ENCODE results near the gene ZNF512. TPM values are rescaled to one million over a fixed set of nuclear protein-coding genes. Genes with fewer than 3 reads are reported as not detected.

ZNF512 gene
- polyA plus RNA-seq, 1 donor (not counting 4 experiments of a cell fraction or from before 2014, with no cell fraction given): 16.6 TPM

DNA sequence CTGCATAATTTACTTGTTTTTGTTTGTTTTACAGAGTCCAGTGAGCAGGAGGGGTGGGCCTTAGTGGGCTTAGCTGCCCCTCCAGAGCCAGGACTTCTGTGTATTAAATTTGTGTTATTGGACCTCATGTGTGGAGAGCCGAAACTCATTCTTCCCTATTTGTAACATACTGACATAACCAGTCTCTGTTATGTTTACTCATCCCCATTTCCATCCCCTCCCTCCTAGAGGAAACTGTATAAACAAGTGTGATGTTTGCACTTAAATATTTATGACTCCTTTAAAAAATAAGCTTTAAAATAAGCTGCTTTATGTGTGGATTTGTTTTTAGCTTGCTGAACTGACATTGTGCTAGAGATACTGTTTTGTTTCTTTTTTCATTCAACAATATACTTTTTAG is 13.8 kb downstream of the ZNF512 start:
- Histone ChIP-seq H3K4me1 (ENCODE audit: control insufficient read depth, extremely low read depth, insufficient read depth, low read length) (peaks cover 6% of the 10 kb centered on the region), H3K36me3 (ENCODE audit: control insufficient read depth in 2 of 2, extremely low read depth in 1 of 2, insufficient read depth in 2 of 2, low read length in 2 of 2) (peaks cover 4 to 6% of the 10 kb centered on the region in 2 experiments), H3K27ac (ENCODE audit: control insufficient read depth, insufficient read depth, low read length) (no peak overlapping the region), H3K4me3 (ENCODE audit: control insufficient read depth in 2 of 3, extremely low read depth in 1 of 3, insufficient read depth in 2 of 3, low read depth in 1 of 3, low read length in 3 of 3) (no peak overlapping the region), H3K9ac (ENCODE audit: control insufficient read depth, extremely low read depth, insufficient read depth, low read length) (no peak overlapping the region), H3K4me2 (ENCODE audit: control insufficient read depth, extremely low read depth, insufficient read depth, low read depth, low read length) (no peak overlapping the region), H4K20me1 (ENCODE audit: control insufficient read depth, extremely low read depth, insufficient read depth, low read length) (no peaks in the 10 kb centered on the region), H3K9me3 (ENCODE audit: control insufficient read depth, low read depth, low read length) (no peaks in the 10 kb centered on the region), H3K79me2 (ENCODE audit: control insufficient read depth, insufficient read depth, low read length) (peaks cover 70% of the 10 kb centered on the region), H3K9me1 (ENCODE audit: control insufficient read depth, extremely low read depth, insufficient read depth, low read length) (peaks cover 2% of the 10 kb centered on the region), H2AFZ (ENCODE audit: control insufficient read depth, low read length) (no peak overlapping the region), H3K27me3 (ENCODE audit: control insufficient read depth, extremely low read depth, insufficient read depth, low read length) (no peaks in the 10 kb centered on the region)
- TF ChIP-seq EZH2 (IDR thresholded peaks at IDR 0.05; ENCODE audit: low read length): no peak
- TF ChIP-seq, protein P1, sequence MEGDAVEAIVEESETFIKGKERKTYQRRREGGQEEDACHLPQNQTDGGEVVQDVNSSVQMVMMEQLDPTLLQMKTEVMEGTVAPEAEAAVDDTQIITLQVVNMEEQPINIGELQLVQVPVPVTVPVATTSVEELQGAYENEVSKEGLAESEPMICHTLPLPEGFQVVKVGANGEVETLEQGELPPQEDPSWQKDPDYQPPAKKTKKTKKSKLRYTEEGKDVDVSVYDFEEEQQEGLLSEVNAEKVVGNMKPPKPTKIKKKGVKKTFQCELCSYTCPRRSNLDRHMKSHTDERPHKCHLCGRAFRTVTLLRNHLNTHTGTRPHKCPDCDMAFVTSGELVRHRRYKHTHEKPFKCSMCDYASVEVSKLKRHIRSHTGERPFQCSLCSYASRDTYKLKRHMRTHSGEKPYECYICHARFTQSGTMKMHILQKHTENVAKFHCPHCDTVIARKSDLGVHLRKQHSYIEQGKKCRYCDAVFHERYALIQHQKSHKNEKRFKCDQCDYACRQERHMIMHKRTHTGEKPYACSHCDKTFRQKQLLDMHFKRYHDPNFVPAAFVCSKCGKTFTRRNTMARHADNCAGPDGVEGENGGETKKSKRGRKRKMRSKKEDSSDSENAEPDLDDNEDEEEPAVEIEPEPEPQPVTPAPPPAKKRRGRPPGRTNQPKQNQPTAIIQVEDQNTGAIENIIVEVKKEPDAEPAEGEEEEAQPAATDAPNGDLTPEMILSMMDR (optimal IDR thresholded peaks at IDR 0.05 in 1 of 3, IDR thresholded peaks at IDR 0.05 in 1 of 3, conservative IDR thresholded peaks at IDR 0.05 in 1 of 3; ENCODE audit: extremely low read depth in 1 of 3, insufficient read depth in 2 of 3, low read length in 3 of 3): no peak
- no peak for FAIRE-seq
- dilution Hi-C loops (cut with MboI; ENCODE audit: extremely low pct_ligation_motif_present, low sequenced_read_pairs): no loop called here
- DNase-seq (ENCODE audit: low read depth, low spot score): no peak

DNA sequence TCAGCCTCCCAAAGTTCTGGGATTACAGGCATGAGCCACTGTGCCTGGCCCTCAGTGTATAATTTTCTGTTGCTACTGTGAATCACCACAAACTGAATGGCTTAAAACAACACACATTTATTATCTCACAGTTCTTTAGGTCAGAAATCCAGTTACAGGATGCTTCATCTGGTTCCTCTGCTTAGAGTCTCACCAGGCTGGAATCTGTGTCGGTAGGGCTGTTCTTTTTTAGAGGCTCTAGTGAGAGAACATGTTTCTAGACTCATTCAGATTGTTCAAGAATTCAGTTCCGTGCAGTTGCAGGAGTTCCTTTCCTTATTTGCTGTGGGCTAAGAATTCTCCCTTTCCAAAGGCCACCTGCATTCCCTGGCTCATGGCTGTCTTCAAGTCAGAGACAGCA is 23.8 kb downstream of the ZNF512 start:
- no peaks in the 10 kb centered on the region for H4K20me1 ChIP-seq (ENCODE audit: control insufficient read depth, extremely low read depth, insufficient read depth, low read length)
- FAIRE-seq (no peak), DNase-seq (ENCODE audit: low read depth, low spot score) (no peak)
- dilution Hi-C loops (cut with MboI; ENCODE audit: extremely low pct_ligation_motif_present, low sequenced_read_pairs): no loop called here
- H3K9me1 ChIP-seq (ENCODE audit: control insufficient read depth, extremely low read depth, insufficient read depth, low read length): no peaks in the 10 kb centered on the region
- H3K9me3 ChIP-seq (ENCODE audit: control insufficient read depth, low read depth, low read length): no peaks in the 10 kb centered on the region
- no peaks in the 10 kb centered on the region for H3K4me1 ChIP-seq (ENCODE audit: control insufficient read depth, extremely low read depth, insufficient read depth, low read length)
- H3K4me3 ChIP-seq (ENCODE audit: control insufficient read depth in 2 of 3, extremely low read depth in 1 of 3, insufficient read depth in 2 of 3, low read depth in 1 of 3, low read length in 3 of 3): no peak overlapping the region
- TF ChIP-seq, protein P1 (optimal IDR thresholded peaks at IDR 0.05 in 1 of 3, IDR thresholded peaks at IDR 0.05 in 1 of 3, conservative IDR thresholded peaks at IDR 0.05 in 1 of 3; ENCODE audit: extremely low read depth in 1 of 3, insufficient read depth in 2 of 3, low read length in 3 of 3): no peak
- no peak for TF ChIP-seq EZH2 (IDR thresholded peaks at IDR 0.05; ENCODE audit: low read length)
- H3K36me3 ChIP-seq (ENCODE audit: control insufficient read depth in 2 of 2, extremely low read depth in 1 of 2, insufficient read depth in 2 of 2, low read length in 2 of 2): peaks cover 5 to 25% of the 10 kb centered on the region in 2 experiments
- H3K27me3 ChIP-seq (ENCODE audit: control insufficient read depth, extremely low read depth, insufficient read depth, low read length): no peaks in the 10 kb centered on the region
- H3K9ac ChIP-seq (ENCODE audit: control insufficient read depth, extremely low read depth, insufficient read depth, low read length): no peak overlapping the region
- no peak overlapping the region for H3K4me2 ChIP-seq (ENCODE audit: control insufficient read depth, extremely low read depth, insufficient read depth, low read depth, low read length)
- no peak overlapping the region for H2AFZ ChIP-seq (ENCODE audit: control insufficient read depth, low read length)
- H3K79me2 ChIP-seq (ENCODE audit: control insufficient read depth, insufficient read depth, low read length): peaks cover 1% of the 10 kb centered on the region
- no peak overlapping the region for H3K27ac ChIP-seq (ENCODE audit: control insufficient read depth, insufficient read depth, low read length)

Measured in keratinocyte (primary cell).